Mesenchymal stem cell (in vitro differentiated cells and primary cell): ENCODE data around the gene COX10.

Experiments
- DNase-seq: peaks from one replicate; pipeline ENCODE4 v3.0.0-alpha.2; 2013
- H2AFZ ChIP-seq: one replicate; pipeline ENCODE4 v1.6.1; 2013; ENCODE audit warnings: low read depth, mild to moderate bottlenecking, control low read depth, inconsistent platforms, low read length, moderate library complexity
- H2AK5ac ChIP-seq: 2 replicates; pipeline ENCODE4 v1.6.1; 2013; ENCODE audit warnings: low read length, moderate library complexity, mild to moderate bottlenecking, inconsistent platforms; ENCODE audit not compliant: severe bottlenecking
- H2BK120ac ChIP-seq: one replicate; pipeline ENCODE4 v1.6.1; 2013; ENCODE audit warnings: low read depth, mild to moderate bottlenecking, inconsistent platforms, low read length, moderate library complexity
- H2BK12ac ChIP-seq, 2 experiments: one replicate each; pipeline ENCODE4 v1.6.1; 2013; ENCODE audit warnings: inconsistent platforms in 2 of 2, low read length in 2 of 2, mild to moderate bottlenecking in 2 of 2, moderate library complexity in 2 of 2, control low read depth in 1 of 2
- H2BK15ac ChIP-seq: one replicate; pipeline ENCODE4 v1.6.1; 2013; ENCODE audit warnings: mild to moderate bottlenecking, low read depth, inconsistent platforms; ENCODE audit not compliant: poor library complexity, severe bottlenecking
- H2BK5ac ChIP-seq: 2 replicates; pipeline ENCODE4 v1.6.1; 2013; ENCODE audit warnings: low read depth, mild to moderate bottlenecking, low read length, control low read depth, inconsistent platforms; ENCODE audit not compliant: poor library complexity, severe bottlenecking
- H3K14ac ChIP-seq, 2 experiments: one replicate each; pipeline ENCODE4 v1.6.1; 2013; ENCODE audit warnings: inconsistent platforms in 2 of 2, low read length in 2 of 2, control low read depth in 1 of 2, mild to moderate bottlenecking in 1 of 2, moderate library complexity in 1 of 2
- H3K18ac ChIP-seq, 2 experiments: one replicate each; pipeline ENCODE4 v1.6.1; 2013; ENCODE audit warnings: inconsistent platforms in 2 of 2, low read length in 2 of 2, control low read depth in 1 of 2, low read depth in 1 of 2, mild to moderate bottlenecking in 1 of 2
- H3K23ac ChIP-seq, 2 experiments: one replicate each; pipeline ENCODE4 v1.6.1; 2013; ENCODE audit warnings: inconsistent platforms in 2 of 2, low read length in 2 of 2, mild to moderate bottlenecking in 2 of 2, moderate library complexity in 2 of 2, control low read depth in 1 of 2
- H3K27ac ChIP-seq: 2 replicates; pipeline ENCODE4 v1.5.1; 2013; ENCODE audit warnings: mild to moderate bottlenecking, moderate library complexity, low read length, control low read depth, inconsistent platforms; ENCODE audit not compliant: poor library complexity, severe bottlenecking
- H3K27me3 ChIP-seq, 2 experiments: 2 replicates each; pipeline versions ENCODE4 v1.6.1 to v1.7.0; 2013; ENCODE audit warnings: low read length in 2 of 2, mild to moderate bottlenecking in 2 of 2, moderate library complexity in 2 of 2, control low read depth in 1 of 2, inconsistent platforms in 1 of 2; ENCODE audit not compliant: control insufficient read depth in 1 of 2, insufficient read depth in 1 of 2
- H3K36me3 ChIP-seq, 2 experiments: 2 replicates each; pipeline versions ENCODE4 v1.6.1 to v1.7.0; 2013; ENCODE audit warnings: low read length in 2 of 2, control low read depth in 1 of 2, inconsistent platforms in 1 of 2, low read depth in 1 of 2, mild to moderate bottlenecking in 1 of 2; ENCODE audit not compliant: insufficient read depth in 2 of 2, control insufficient read depth in 1 of 2
- H3K4ac ChIP-seq, 2 experiments: one replicate each; pipeline ENCODE4 v1.6.1; 2013; ENCODE audit warnings: inconsistent platforms in 2 of 2, low read length in 2 of 2, mild to moderate bottlenecking in 2 of 2, moderate library complexity in 2 of 2, control low read depth in 1 of 2, low read depth in 1 of 2
- H3K4me1 ChIP-seq: 2 replicates; pipeline ENCODE4 v1.6.1; 2013; ENCODE audit warnings: low read depth, low read length, control low read depth; ENCODE audit not compliant: control insufficient read depth, insufficient read depth
- H3K4me2 ChIP-seq: 2 replicates; pipeline ENCODE4 v1.6.1; 2013; ENCODE audit warnings: low read length, mild to moderate bottlenecking, inconsistent platforms; ENCODE audit not compliant: poor library complexity, severe bottlenecking
- H3K4me3 ChIP-seq, 2 experiments: 2 replicates each; pipeline versions ENCODE4 v1.5.1 to v1.7.0; 2013; ENCODE audit warnings: low read length in 2 of 2, mild to moderate bottlenecking in 2 of 2, control low read depth in 1 of 2, low read depth in 1 of 2; ENCODE audit not compliant: insufficient read depth in 1 of 2
- H3K79me1 ChIP-seq: replicated peaks from 2 replicates; pipeline ENCODE4 v1.6.1; 2013; ENCODE audit warnings: mild to moderate bottlenecking, control low read depth, low read length, inconsistent platforms; ENCODE audit not compliant: poor library complexity, severe bottlenecking
- H3K9ac ChIP-seq: 2 replicates; pipeline ENCODE4 v1.7.0; 2013; ENCODE audit warnings: mild to moderate bottlenecking, low read length, moderate library complexity
- H3K9me3 ChIP-seq: 2 replicates; pipeline ENCODE4 v1.7.0; 2013; ENCODE audit warnings: mild to moderate bottlenecking, low read length; ENCODE audit not compliant: control insufficient read depth
- H4K8ac ChIP-seq: one replicate; pipeline ENCODE4 v1.6.1; 2013; ENCODE audit warnings: inconsistent platforms, mild to moderate bottlenecking, low read length, moderate library complexity
- H4K91ac ChIP-seq: one replicate; pipeline ENCODE4 v1.6.1; 2013; ENCODE audit warnings: mild to moderate bottlenecking, low read length, inconsistent platforms
- WGBS: methylation state at CpG from one replicate; pipeline ENCODE4 v1.1.7; 2013; ENCODE audit warnings: mixed read lengths; 5-methylcytosine and 5-hydroxymethylcytosine counted together

COX10 gene

DNA sequence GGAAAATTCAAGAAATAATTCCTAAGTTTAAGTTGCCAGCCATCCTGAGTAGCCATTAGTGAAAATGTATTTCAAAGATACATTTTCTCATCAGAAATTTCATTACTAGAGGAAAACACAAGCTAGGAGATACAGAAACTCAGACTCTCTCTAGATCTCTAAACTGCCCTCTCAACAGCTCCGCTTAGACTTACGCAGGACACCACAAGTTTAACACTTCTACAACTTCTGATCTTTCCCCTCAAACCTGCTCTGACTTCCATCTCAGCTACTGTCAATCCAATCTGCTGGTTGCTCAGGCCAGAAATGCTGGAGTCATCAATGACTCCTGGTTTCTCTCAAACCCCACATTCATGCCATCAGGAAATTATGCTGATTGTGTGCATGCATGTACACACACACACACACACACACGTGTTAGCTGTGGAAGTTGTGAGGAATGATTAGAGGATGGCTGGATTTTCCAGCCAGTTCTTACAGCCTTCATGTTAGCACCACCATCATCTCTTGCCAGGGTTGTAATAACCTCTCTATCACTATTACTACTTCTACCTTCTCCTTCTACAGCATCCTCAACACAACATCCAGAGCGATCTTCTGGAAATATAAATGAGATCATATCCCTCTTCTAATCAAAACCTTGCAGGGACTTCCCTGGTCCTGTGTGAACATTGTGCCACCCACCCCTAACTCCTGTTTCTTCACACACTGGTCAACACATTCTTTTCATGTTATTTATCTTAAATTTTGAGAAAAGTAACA, 47.1 kb downstream of the COX10 start:
- no peak overlapping the region for H3K4ac ChIP-seq
- H3K18ac ChIP-seq, result no peak overlapping the region
- H2AFZ ChIP-seq, result no peak overlapping the region
- H3K36me3 ChIP-seq, result no peaks in the 10 kb centered on the region
- 98% methylated on average over 3 of the region's 4 CpGs for WGBS
- H3K9ac ChIP-seq, result no peak overlapping the region
- no peak overlapping the region for H2BK120ac ChIP-seq
- H4K91ac ChIP-seq, result no peak overlapping the region
- no peaks in the 10 kb centered on the region for H3K27me3 ChIP-seq
- peaks cover 21% of the 10 kb centered on the region for H3K79me1 ChIP-seq
- no peaks in the 10 kb centered on the region for H3K9me3 ChIP-seq
- H3K14ac ChIP-seq, result peak overlapping the region in 1 of 2 experiments; percentile 55
- no peak overlapping the region for H3K27ac ChIP-seq
- no peak for DNase-seq
- H2BK12ac ChIP-seq, result no peak overlapping the region
- H3K4me3 ChIP-seq, result no peak overlapping the region
- H2AK5ac ChIP-seq, result no peak overlapping the region
- H3K4me1 ChIP-seq, result no peaks in the 10 kb centered on the region
- no peak overlapping the region for H4K8ac ChIP-seq
- H3K23ac ChIP-seq, result no peak overlapping the region
- H2BK5ac ChIP-seq, result no peak overlapping the region
- H2BK15ac ChIP-seq, result no peak overlapping the region
- H3K4me2 ChIP-seq, result no peak overlapping the region

DNA sequence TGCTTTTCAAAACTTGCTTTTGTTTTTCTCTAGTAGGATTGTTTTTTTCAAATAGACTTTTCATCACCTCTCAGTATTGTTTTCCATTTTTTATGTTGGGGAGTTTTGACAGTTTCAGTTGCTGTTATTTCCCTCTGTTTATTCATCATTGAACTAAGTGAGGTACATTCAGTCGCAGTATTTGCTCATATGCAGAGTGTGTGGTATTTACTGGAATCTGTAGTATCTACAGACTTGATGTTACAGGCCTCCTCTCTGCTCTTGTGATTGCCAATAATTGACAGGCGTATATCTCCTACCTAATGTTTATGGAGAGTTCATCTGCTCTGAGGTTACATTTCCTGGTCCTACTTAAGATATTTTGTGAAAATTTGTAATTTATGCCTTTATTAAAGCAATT, 49.6 kb downstream of the COX10 start:
- no peak overlapping the region for H3K27ac ChIP-seq
- no peak overlapping the region for H3K4me3 ChIP-seq
- no peak overlapping the region for H4K91ac ChIP-seq
- H3K18ac ChIP-seq, result no peak overlapping the region
- no peak overlapping the region for H2BK15ac ChIP-seq
- no peak overlapping the region for H3K4me2 ChIP-seq
- no peak overlapping the region for H3K14ac ChIP-seq
- no peak overlapping the region for H3K9ac ChIP-seq
- no peak overlapping the region for H3K23ac ChIP-seq
- DNase-seq, result no peak
- no peak overlapping the region for H4K8ac ChIP-seq
- H3K4ac ChIP-seq, result no peak overlapping the region
- H2BK5ac ChIP-seq, result no peak overlapping the region
- H3K79me1 ChIP-seq, result peaks cover 26% of the 10 kb centered on the region
- no peaks in the 10 kb centered on the region for H3K9me3 ChIP-seq
- no peak overlapping the region for H2BK120ac ChIP-seq
- no peaks in the 10 kb centered on the region for H3K36me3 ChIP-seq
- peaks cover 1% of the 10 kb centered on the region for H3K4me1 ChIP-seq
- H2BK12ac ChIP-seq, result no peak overlapping the region
- no CpG with 5 or more reads among the region's 2 CpGs for WGBS
- H3K27me3 ChIP-seq, result no peaks in the 10 kb centered on the region
- no peak overlapping the region for H2AFZ ChIP-seq
- no peak overlapping the region for H2AK5ac ChIP-seq

DNA sequence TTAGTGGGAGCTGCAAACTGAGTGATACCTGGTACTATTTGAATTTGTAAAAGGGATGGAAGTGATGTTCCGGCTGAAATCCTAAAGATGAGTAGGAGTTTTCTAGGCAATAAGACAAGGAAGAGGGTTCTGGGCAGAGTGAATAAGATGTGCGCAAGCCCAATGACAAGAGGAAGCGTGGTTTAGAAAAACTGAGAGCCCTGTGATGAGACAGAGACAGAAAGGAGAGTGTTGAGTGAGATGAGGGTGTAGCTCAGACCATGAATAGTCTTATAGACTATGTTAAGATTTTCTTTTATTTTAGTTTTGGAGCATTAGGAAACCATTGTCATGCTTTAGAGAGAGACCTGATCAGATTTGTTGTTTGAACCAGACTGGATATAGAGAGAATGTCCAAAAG, 50.2 kb downstream of the COX10 start:
- Histone ChIP-seq H3K4me2 (no peak overlapping the region), H3K14ac (no peak overlapping the region), H3K36me3 (no peaks in the 10 kb centered on the region), H3K18ac (no peak overlapping the region), H3K4ac (no peak overlapping the region), H3K4me3 (no peak overlapping the region), H3K9me3 (no peaks in the 10 kb centered on the region), H3K27ac (no peak overlapping the region), H2AK5ac (no peak overlapping the region), H2BK120ac (no peak overlapping the region), H3K79me1 (peaks cover 28% of the 10 kb centered on the region), H4K8ac (no peak overlapping the region), H3K4me1 (peaks cover 1% of the 10 kb centered on the region), H3K9ac (no peak overlapping the region), H2BK5ac (no peak overlapping the region), H3K23ac (no peak overlapping the region), H2BK15ac (no peak overlapping the region), H2AFZ (no peak overlapping the region), H3K27me3 (no peaks in the 10 kb centered on the region), H2BK12ac (no peak overlapping the region), H4K91ac (no peak overlapping the region)
- no peak for DNase-seq
- 99% methylated on average over 3 of the region's 3 CpGs for WGBS

DNA sequence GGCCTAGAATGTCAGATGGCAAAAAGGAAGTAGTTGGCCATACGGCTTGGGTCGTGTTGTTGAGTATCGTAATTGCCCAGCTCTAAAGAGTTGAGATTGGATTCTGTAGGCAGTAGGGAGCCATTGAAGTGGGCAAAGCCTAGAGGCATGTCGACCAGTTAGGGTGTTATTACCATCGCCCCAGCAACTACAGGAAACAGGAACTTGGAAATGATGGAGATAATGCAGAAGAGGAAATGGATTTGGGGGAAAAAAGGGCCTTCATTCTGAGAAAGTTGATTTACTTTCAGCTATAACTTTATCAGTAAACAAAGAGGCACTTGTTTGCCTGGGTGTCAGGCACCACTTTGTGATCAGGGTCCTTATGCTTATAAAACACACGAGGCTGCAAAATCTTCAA, 52.6 kb downstream of the COX10 start:
- no peak overlapping the region for H2BK120ac ChIP-seq
- 90% methylated on average over 5 of the region's 6 CpGs for WGBS
- no peak overlapping the region for H3K4ac ChIP-seq
- no peak overlapping the region for H4K8ac ChIP-seq
- no peak overlapping the region for H3K4me2 ChIP-seq
- H3K18ac ChIP-seq, result no peak overlapping the region
- no peak overlapping the region for H3K14ac ChIP-seq
- DNase-seq, result no peak
- H2AFZ ChIP-seq, result no peak overlapping the region
- no peak overlapping the region for H4K91ac ChIP-seq
- no peak overlapping the region for H3K27ac ChIP-seq
- peaks cover 27% of the 10 kb centered on the region for H3K79me1 ChIP-seq
- H3K4me1 ChIP-seq, result peaks cover 1% of the 10 kb centered on the region
- H3K9me3 ChIP-seq, result no peaks in the 10 kb centered on the region
- no peak overlapping the region for H2BK12ac ChIP-seq
- no peak overlapping the region for H3K4me3 ChIP-seq
- no peaks in the 10 kb centered on the region for H3K27me3 ChIP-seq
- H2AK5ac ChIP-seq, result no peak overlapping the region
- no peaks in the 10 kb centered on the region for H3K36me3 ChIP-seq
- no peak overlapping the region for H3K23ac ChIP-seq
- H2BK15ac ChIP-seq, result no peak overlapping the region
- no peak overlapping the region for H2BK5ac ChIP-seq
- no peak overlapping the region for H3K9ac ChIP-seq
